GM18867 (cell line): ENCODE results near the gene MINDY2.

ENCODE experiments used
- ATAC-seq: cut with Tn5 transposase; IDR thresholded peaks from one replicate; pipeline ENCODE4 v1.9.1; 2021; ENCODE audit warnings: mild to moderate bottlenecking, moderate library complexity; ENCODE audit not compliant: unreplicated experiment

MINDY2 gene

GRCh38 chr15:58770857-58771620 lies at the start of gene MINDY2:
Gene MINDY2 (plus strand): TSS chr15:58771302. CDS start chr15:58771396, 94 bp downstream.
- peak; percentile 95 for ATAC-seq

GRCh38 chr15:58724466-58724865 lies 46.6 kb upstream of the MINDY2 start:
- peak; percentile 61 for ATAC-seq

GRCh38 chr15:58726867-58727266 lies 44.2 kb upstream of the MINDY2 start:
- ATAC-seq = no peak

GRCh38 chr15:58731756-58732535 lies 39.2 kb upstream of the MINDY2 start:
- ATAC-seq = no peak

GRCh38 chr15:58732625-58733363 lies 38.3 kb upstream of the MINDY2 start:
- no peak for ATAC-seq

- ATAC-seq = no peak
Measured at GRCh38 chr15:58734859-58735258, 36.2 kb upstream of the MINDY2 start.

- no peak for ATAC-seq
Measured at GRCh38 chr15:58736018-58736643, 35.0 kb upstream of the MINDY2 start.

- no peak for ATAC-seq
Measured at GRCh38 chr15:58737298-58737697, 33.8 kb upstream of the MINDY2 start.

- ATAC-seq = no peak
Measured at GRCh38 chr15:58738046-58738707, 32.9 kb upstream of the MINDY2 start.

- no peak for ATAC-seq
Measured at GRCh38 chr15:58740436-58740835, 30.7 kb upstream of the MINDY2 start.

- ATAC-seq = no peak
Measured at GRCh38 chr15:58741032-58741431, 30.1 kb upstream of the MINDY2 start.

GRCh38 chr15:58742022-58742813 lies 28.9 kb upstream of the MINDY2 start:
- no peak for ATAC-seq

- ATAC-seq = no peak
Measured at GRCh38 chr15:58742819-58743502, 28.1 kb upstream of the MINDY2 start.

GRCh38 chr15:58746174-58746573 lies 24.9 kb upstream of the MINDY2 start:
- no peak for ATAC-seq

- ATAC-seq = no peak
Measured at GRCh38 chr15:58748040-58748851, 22.9 kb upstream of the MINDY2 start.

- peak; percentile 35 for ATAC-seq
Measured at GRCh38 chr15:58748852-58749531, 22.1 kb upstream of the MINDY2 start.

GRCh38 chr15:58749532-58750337 lies 21.4 kb upstream of the MINDY2 start, which contains the start of gene ADAM10:
Gene ADAM10 (minus strand): TSS chr15:58749707. CDS start chr15:58749534, 173 bp downstream.
- peak; percentile 86 for ATAC-seq
